Activated naive CD4-positive, alpha-beta T cell treated with anti-CD3 and anti-CD28 coated beads, Interleukin-2, amount 50 U/mL, for 72 hours (primary cell): Measurements from ENCODE around the gene FAM20C. TPM values are rescaled to one million over a fixed set of nuclear protein-coding genes. Genes with fewer than 3 reads are reported as not detected.
A peak's percentile ranks its signal among the peaks of the same experiment; 100 is the strongest.

Experiments
- ATAC-seq, 2 donors: fragments of 150-1000 bp; cut with Tn5 transposase; 2 replicates each; pipeline ENCODE4 v1.10.0; 2021; ENCODE audit warnings: mild to moderate bottlenecking in 2 of 2, moderate library complexity in 2 of 2
- DNase-seq, 2 donors: peaks; one replicate each; pipeline ENCODE4 v3.0.0; 2021 to 2022; ENCODE audit warnings: low spot score in 2 of 2
- H3K27ac Mint-ChIP-seq, 2 donors: one replicate each; pipeline ENCODE4 v1.8.0; 2022; ENCODE audit warnings: mild to moderate bottlenecking in 2 of 2, mixed read lengths in 2 of 2
- H3K36me3 Mint-ChIP-seq, 2 donors: one replicate each; pipeline ENCODE4 v1.8.0; 2022; ENCODE audit warnings: mixed read lengths in 2 of 2
- H3K9me3 Mint-ChIP-seq, 2 donors: one replicate each; pipeline ENCODE4 v1.8.0; 2022; ENCODE audit warnings: mixed read lengths in 2 of 2
- total RNA-seq, 2 donors: library from RNA; stranded (reverse); gene quantifications; one replicate each; pipeline ENCODE4 v1.2.3, GENCODE V29; 2022

FAM20C gene
- total RNA-seq, 2 donors from 2014 or later, result 0.53 TPM; not detected in 1

DNA sequence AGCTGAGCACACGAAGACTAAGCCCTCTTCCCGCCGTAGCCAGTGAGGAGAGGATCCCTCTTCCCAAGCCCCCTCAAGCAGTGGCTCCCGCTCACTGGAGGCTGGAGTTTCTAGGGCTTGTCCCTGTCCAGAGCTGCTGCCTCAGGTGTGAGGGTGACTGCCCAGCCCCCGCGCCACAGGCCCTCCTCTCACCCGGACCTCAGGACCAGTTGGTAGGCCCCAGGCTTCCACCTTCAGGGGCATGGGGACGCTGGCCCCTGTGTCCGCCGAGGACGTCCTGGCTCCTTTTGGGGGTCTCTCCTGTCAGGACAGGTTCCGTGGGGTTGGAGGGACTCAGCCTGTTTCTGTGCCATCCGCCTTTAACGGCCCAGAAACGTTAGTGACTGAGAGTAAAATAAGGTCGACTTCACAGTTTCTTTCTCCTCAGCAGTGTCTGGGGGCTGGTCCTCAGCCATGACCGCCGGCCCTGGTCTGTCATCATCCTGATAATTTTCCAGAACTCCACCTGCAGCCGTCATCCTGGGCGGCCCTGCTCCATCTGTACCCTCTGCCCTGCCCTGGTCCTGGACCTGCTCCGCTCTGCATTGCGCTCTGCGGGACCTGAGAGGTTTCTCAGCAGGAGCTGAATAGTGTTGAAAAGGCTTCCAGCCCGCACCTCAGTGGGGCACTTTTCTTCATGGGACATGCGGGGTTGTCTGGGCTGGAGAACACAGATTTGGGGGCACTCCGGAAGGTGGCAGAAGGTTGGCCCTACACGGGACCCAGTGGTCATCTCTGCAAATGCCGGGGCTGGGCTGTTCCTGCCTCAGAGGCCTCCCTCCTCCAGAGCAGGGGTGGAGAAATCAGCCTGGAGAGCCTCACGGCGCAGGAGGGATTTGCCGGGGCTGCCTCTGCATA is 36.0 kb upstream of the FAM20C start:
- DNase-seq (no peak), ATAC-seq (no peak)
- no peak overlapping the region for H3K27ac Mint-ChIP-seq
- H3K36me3 Mint-ChIP-seq, result no peaks in the 10 kb centered on the region
- no peaks in the 10 kb centered on the region for H3K9me3 Mint-ChIP-seq

DNA sequence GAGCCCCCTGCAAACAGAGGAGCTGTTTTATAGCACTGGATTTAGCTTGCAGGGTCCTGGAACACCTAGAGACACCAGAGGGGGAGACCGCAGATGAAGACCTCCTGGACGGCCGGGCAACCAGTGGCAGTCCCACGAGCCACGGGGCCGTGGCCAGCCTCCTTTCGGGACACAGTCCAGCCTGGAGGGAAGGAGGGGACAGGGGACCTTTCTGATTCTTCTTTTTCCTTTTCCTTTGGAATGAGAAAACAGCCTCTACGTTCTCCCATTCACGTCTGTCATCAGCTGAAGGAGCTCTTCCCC is 35.4 kb upstream of the FAM20C start:
- Mint-ChIP-seq H3K36me3 (no peaks in the 10 kb centered on the region), H3K27ac (no peak overlapping the region), H3K9me3 (no peaks in the 10 kb centered on the region)
- no peak for ATAC-seq
- DNase-seq, result no peak

DNA sequence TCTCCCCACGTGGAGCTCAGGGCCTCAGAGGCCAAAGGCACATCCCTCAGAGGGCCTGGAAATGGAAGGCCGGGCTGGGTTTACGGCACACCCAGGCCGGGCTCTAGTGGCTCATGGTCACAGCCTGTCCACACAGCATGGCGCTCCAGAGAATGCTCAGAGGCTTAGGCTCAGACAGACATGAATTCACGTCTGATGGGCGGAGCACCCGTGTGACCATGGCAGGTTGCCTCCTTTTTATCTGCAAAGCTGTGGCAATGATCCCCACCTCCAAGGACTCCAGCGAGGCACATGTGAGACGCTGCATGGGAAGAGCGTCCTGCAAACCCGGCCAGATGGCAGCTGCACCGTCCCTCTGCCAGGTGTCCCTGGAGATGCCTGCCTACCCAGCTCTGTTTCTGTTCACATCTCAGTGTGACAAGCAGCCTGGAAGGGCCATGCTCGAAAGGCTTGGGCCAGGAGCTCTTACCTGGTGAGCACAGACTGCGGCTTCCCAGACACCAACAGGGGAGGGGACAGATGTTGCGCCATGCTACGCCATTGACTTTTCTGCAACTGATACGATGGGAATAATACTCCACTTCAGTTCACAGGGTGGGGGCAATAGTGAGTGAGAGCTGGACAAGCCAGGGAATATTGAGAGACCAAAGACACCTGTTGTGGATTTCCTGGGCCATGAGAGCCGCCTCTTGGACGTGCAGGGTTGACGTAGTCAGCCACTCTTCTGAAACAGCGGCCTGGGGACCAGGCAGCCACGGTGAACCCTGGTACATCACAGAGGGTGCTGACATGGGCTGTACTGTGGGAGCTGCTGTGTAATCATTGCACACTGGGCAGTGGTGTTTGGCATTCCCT is 34.4 kb upstream of the FAM20C start:
- Mint-ChIP-seq H3K36me3 (no peaks in the 10 kb centered on the region), H3K27ac (no peak overlapping the region), H3K9me3 (no peaks in the 10 kb centered on the region)
- no peak for DNase-seq
- no peak for ATAC-seq

DNA sequence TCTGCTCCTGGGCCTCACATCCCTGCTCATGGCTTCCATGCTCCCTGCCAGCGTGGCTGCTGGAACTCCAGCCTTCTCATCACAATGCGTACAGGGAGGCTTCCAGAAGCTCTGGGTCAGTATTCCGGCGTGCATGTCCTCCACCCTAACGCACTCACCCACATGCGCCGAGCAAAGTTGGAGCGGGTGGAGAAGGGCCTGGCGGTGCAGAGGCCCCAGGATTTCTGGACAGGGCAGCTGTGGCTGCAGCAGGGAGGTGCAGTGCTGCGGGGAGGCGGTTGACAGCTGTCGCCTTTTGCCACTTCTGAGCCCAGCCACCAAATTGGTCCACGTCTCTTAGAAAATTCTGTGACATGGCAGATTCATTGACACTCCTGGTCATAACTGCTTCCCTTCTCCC is 33.6 kb upstream of the FAM20C start:
- ATAC-seq (no peak), DNase-seq (no peak)
- H3K27ac Mint-ChIP-seq, result no peak overlapping the region
- no peaks in the 10 kb centered on the region for H3K9me3 Mint-ChIP-seq
- no peaks in the 10 kb centered on the region for H3K36me3 Mint-ChIP-seq

DNA sequence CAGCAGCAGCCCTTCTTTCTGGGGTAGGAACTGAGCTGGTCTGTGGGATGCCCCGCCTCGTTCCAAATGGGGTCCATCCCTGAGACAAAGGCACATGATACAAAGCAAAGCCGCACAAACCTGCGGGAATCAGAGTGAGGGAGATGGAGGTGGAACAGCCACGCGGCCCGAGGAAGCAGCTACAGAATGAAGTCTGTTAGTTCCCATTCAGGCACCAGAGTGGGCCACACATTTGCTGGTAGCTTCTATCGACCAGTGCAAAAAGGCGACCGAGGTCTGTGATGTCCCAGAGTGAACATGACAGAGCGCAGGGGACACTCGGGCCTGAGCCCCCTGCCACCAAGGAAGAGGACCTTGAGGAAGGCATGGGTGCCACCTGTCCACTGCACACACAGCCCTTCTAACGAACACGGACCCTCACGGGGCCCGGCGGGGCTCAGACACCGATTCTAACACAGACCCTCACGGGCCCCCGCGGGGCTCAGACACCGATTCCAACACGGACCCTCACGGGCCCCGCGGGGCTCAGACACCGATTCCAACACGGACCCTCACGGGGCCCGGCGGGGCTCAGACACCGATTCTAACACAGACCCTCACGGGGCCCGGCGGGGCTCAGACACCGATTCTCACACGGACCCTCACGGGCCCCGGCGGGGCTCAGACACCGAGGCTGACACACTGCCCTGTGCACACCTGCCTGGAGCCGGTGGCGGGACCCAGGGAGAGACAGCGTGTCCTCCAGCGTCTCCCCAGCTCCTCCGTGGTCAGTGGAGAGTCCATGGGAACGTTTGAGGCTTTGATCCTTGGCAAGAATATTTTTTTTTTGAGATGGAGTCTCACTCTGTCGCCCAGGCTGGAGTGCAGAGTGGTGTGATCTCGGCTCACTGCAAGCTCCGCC is 32.8 kb upstream of the FAM20C start:
- Mint-ChIP-seq H3K27ac (no peak overlapping the region), H3K9me3 (no peaks in the 10 kb centered on the region), H3K36me3 (no peaks in the 10 kb centered on the region)
- DNase-seq (no peak), ATAC-seq (no peak)

DNA sequence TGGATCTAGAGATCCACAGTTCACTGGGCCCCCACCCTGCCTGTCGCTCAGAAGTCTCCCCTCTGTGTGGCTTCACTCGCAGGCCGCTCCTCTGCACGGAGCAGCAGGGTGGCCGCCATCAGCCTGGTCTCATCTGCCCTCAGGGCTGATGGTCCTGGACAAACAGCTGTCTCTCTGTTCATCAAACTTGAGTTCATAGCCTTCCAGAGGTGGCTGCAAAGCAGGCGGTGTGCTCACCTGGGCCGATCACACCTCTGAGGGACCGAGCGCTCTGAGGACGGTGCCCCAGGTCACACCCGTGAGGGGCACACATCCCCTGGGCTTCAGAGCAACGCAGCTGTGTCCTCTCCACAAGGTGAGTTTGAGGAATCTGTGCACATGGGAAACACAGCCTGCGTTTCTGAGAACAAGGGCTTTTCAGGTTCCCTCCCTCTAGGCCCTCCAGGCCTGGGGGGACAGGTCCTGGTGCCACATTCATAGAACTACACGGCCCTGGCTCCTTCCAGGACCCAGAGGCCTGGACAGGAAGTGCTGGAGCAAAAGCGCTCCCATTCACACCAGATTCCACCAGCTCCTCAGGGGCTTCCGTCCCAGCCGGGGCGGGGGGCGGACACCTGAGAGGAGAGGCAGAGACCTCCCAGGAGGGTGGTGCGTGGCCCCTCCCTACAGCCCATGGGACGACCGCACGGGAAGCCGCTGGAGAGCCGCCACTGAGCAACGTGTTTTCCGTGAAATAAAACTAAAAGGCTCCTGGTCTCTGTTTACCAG is 31.2 kb upstream of the FAM20C start:
- no peaks in the 10 kb centered on the region for H3K9me3 Mint-ChIP-seq
- H3K36me3 Mint-ChIP-seq, result no peaks in the 10 kb centered on the region
- H3K27ac Mint-ChIP-seq, result no peak overlapping the region
- no peak for ATAC-seq
- DNase-seq, result no peak

DNA sequence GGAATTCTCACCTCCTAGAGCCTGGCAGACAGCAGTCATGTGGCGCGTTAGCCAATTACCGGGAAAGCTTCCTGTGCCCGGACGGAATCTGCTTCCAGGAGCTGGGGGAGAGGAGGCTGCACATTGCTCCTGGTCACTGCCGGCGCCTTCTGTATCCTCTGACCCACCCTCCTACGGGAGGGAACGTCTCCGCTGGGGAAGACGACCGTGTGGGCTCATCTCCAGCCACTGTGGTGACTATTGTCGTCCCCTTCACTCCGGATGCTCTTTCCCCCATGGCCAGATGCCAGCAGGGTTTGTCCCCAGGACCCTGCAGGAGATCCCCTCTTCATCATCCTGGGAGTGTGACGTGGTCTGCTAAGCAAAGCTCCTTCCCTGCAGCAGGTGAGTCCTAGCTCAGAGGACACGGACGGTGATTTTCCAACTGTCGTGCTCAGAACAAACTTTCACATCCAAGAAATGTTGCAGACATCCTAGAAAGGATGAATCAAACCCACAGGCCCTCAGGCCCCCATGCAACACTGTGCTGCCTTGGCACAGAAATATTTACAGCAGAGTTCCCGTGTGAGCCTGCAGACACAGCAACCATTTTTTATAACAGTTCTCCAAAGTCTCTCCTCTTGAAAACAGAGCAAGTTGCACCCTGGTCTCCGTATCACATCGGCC is 29.6 kb upstream of the FAM20C start:
- Mint-ChIP-seq H3K36me3 (no peaks in the 10 kb centered on the region), H3K9me3 (no peaks in the 10 kb centered on the region), H3K27ac (no peak overlapping the region)
- ATAC-seq (no peak), DNase-seq (no peak)

DNA sequence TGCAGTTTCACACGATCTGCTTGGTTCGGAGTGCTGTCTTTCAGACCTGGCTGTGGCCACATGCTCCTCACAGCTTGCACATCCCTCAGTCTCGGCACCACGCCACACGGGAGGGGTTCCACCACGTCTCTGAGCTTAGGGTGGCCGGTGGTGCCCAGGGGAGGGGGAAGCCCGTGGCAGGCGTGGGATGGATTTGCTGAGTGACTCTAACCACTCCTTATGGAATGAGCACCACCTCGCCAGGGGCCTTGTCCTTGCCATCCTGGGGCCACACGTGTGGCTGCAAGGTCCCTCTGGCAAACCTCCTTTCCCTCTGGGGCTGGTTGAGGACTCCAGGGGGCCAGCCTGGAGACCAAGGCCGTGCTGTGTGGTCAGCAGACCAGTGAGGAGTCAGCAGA is 29.1 kb upstream of the FAM20C start:
- Mint-ChIP-seq H3K27ac (no peak overlapping the region), H3K9me3 (no peaks in the 10 kb centered on the region), H3K36me3 (no peaks in the 10 kb centered on the region)
- DNase-seq (no peak), ATAC-seq (no peak)

DNA sequence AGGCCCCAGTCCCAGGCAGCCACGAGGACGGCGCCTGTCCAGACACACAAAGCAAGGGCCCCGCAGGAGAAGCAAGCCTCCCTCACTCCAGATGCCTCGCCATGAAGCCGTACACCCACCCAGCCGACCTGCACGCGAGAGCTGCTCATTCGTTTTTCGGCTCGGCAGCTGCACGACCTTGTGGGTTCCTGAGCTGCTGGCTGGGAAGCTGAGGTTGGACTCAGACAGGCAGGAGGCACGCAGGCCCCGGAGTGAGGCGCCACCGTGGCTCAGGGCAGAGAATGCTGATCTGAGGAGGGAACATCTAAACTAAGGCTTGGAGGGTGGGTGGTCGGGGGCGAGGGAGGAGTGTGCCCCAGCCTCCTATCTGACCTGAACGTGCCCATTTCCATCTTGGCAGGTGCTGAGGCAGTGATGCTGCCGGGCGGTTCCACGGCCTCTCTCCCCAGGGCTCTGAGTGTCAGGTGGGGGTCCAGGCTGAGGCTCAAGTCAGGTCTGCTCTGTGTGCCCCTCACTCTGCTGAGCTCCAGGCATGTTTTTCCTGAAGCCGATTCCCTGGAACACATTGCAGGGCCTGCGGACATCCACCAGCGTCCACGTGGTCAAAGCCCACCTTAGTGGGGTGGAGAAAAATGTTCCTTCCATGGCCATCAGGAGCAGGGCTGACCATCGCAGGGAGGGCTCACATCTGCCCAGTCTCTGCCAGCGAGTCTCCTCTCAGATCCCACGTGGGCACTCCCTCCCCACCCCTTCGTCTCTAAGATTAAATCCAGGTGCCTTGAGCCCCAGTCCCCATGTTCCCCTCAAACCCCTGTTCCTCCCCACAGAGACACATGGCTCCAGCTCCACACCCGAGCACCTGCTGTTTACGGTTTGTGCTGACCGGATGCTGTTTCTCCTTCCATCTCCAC is 28.1 kb upstream of the FAM20C start:
- H3K9me3 Mint-ChIP-seq, result no peaks in the 10 kb centered on the region
- DNase-seq (no peak), ATAC-seq (no peak)
- peak overlapping the region in 1 of 2 donors; percentile 55 for H3K27ac Mint-ChIP-seq
- no peaks in the 10 kb centered on the region for H3K36me3 Mint-ChIP-seq

DNA sequence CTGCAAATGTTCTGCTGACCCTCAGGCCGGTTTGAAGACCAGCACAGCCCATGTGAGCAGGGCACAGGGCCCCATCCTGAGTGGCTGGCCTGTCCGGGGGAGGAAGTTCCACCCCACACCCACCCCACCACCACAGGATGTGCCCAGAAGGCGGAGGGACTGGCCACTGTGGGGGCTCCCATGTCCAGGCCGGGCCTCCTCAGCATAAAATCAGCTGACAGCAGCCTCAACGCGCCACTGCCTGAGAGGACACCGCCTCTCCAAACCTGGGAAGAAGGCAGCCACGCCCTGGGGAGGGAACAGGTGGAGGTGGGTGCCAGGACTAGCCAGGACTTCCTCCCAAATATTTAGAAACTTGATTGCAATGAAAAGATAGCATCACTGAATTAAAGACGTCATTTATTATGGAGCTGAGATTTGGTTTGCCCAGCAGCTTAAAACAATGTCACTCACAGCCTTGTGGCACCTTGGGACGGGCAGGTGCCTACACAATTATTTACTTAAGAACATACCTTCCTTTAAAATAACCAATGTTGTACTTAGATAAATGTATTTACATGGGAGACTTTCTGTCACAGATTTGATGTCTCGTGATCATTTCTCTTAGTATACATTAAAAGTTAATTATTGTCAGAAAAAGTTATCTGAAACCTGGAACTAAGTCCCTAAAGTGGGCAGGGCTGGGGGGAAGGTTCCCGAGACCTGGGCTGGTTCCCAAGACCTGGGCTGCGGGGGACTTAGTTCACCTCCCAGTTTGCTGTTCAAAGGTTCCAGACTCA is 27.3 kb upstream of the FAM20C start:
- no peak for ATAC-seq

DNA sequence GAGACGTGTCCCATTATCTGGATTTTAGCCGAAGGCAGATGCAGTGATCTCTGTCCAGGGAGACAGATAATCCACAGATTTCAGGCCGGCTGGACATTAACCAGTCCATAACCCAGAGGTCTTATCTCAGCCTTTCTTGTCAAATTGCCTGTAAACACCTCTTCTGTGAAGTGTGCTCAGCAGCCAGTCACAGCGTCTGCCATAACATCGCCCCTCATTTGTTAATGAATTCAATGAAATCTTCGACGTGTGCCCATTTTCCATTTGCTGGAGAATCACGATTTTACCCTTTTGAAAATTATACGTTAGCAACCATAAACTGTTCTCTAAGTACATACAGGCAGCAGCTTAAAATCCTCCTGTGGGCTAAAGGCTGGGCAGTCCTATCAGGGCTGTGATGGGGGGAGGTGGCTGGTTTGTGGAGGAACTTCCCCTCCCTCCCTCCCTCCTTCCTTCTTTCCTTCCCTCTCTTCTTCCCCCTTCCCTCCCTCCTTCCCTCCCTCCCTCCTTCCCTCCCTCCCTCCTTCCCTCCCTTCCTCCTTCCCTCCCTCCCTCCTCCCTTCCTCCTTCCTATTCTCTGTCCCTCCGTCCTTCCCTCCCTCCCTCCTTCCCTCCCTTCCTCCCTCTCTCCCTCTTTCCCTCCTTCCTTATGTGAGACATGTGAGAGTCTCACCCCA is 26.6 kb upstream of the FAM20C start:
- no peak for ATAC-seq
- H3K36me3 Mint-ChIP-seq, result no peaks in the 10 kb centered on the region
- no peaks in the 10 kb centered on the region for H3K9me3 Mint-ChIP-seq
- no peak for DNase-seq
- H3K27ac Mint-ChIP-seq, result no peak overlapping the region

More for the DNA sequence above, 27.3 kb upstream of the FAM20C start:
- Mint-ChIP-seq H3K36me3 (no peaks in the 10 kb centered on the region), H3K27ac (peak overlapping the region in 1 of 2 donors; percentile 55), H3K9me3 (no peaks in the 10 kb centered on the region)
- no peak for DNase-seq

DNA sequence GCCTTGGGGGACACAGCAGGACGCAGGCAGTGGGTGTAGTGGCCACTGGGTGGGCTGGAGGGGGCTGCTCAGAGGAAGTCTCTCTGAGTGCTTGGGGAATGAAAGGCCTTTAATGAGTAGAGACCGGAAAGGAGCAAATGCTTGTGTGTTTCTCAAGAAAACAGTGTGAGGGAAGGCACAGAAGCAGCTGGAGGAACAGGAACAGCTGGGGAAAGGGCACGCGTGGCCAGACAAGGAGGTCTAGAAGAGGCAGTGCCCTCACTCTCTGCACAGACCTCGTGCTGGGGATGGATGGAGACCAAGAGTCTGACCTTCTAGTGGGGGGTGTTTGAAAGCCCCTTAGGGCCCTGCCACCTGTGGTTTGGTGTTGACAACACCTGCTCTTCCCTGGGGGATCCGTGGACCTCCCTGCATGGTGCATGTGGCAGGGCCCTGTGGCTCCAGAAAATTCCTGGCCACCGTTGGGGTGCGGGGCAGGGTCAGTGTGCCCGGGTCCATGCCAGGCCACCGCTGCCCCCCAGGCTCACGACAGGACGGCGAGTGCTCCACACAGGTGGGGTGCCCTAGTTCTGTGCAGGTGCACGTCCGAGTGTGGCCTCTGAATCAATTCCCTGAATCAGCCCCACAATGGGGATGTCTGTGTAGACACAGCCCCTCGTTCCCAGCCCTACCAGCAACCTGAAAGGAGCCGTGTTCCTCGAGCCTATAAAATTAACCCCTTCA is 25.9 kb upstream of the FAM20C start:
- no peak for ATAC-seq
- H3K9me3 Mint-ChIP-seq, result no peaks in the 10 kb centered on the region
- no peak overlapping the region for H3K27ac Mint-ChIP-seq
- no peak for DNase-seq
- H3K36me3 Mint-ChIP-seq, result no peaks in the 10 kb centered on the region

DNA sequence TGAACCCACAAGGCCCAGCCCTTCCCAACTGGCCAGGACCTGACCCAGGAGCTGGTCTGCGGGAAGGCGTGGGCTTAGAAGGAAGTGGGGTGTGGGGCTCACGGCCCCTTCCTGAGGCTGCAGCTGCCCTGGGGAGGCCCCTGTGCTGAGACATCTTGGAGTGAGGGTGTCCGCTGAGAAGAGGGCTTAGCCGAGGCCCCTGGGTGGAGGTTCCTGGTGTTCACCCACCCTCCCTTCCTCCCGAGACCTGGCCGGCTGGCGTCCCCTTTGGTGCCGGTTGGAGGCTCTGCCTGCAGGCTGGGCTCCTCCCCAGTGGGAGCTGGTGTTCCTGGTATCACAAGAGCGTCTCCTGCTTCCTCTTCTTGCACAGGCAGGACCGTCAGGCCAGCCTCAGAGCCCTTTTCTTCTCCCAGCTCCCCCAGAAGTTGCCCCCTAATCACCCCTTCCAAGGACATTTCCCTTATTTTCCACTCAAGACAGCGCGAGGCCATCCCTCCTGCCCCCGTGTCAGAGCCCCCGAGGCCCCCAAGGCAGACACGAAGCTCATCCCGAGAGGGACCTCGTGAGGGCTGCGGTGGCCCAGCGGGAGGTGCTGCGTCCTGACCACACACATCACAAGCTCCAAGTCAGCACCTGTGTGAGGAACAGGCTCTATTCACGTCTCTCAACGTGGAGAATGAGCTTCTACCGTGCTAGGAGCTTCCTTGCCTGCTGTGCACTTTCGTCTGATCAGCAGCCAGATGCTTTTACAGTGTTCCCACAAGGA is 25.1 kb upstream of the FAM20C start:
- H3K36me3 Mint-ChIP-seq, result no peaks in the 10 kb centered on the region

More for the DNA sequence above, 25.1 kb upstream of the FAM20C start:
- DNase-seq (no peak), ATAC-seq (no peak)
- no peak overlapping the region for H3K27ac Mint-ChIP-seq
- no peaks in the 10 kb centered on the region for H3K9me3 Mint-ChIP-seq
